Measurements from ENCODE around the gene MMP25. TPM values are rescaled to one million over a fixed set of nuclear protein-coding genes. Genes with fewer than 3 reads are reported as not detected.

Gene MMP25
- total and polyA plus RNA-seq, 10 of the 15 experiments (the other 5 are each of a cell fraction or from before 2014, with no cell fraction given): 0.03 to 0.36 (median 0.13) TPM; not detected in 1

DNA sequence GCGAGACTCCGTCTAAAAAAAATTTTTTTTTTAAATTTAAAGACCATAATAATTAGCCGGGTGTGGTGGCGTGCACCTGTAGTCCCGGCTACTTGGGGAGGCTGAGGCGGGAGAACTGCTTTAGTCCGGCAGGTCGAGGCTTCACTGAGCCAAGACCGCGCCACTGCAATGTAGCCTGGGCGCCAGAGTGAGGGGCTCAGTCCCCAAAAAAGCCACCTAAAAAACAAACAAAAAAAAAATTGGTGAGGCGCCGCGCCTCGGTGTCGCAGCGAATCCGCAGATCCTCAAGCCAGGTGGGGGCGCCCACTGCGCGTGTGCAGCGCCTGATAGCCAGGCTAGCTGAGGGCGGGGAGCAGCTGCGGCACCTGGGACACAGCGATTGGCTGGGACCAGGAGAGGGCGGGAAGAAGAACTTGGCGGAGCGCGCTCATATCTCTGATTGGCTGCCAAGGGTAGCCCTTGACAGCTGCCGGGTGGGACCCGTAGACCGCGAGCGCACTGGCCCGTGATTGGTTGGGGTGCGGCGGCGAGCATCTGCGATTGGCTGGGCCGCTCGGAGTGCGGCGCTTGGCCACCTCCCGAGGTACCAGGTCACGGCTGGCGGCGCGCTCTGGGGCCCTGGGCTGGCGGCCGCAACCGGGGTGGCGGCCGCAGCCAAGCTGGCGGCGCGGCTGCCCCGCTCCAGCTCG lies 42.6 kb upstream of the MMP25 start (continued):
- no peak for TF ChIP-seq EP300 (IDR thresholded peaks at IDR 0.05; ENCODE audit: borderline replicate concordance in 1 of 2, control insufficient read depth in 1 of 2, low read depth in 2 of 2, low read length in 2 of 2)
- no peak for TF ChIP-seq KDM1A (IDR thresholded peaks at IDR 0.05; ENCODE audit: borderline replicate concordance)
- no peak for TF ChIP-seq ATF7 (IDR thresholded peaks at IDR 0.05; ENCODE audit: low read depth)
- no peak for TF ChIP-seq ZNF24 (IDR thresholded peaks at IDR 0.05)
- TF ChIP-seq, protein P1, sequence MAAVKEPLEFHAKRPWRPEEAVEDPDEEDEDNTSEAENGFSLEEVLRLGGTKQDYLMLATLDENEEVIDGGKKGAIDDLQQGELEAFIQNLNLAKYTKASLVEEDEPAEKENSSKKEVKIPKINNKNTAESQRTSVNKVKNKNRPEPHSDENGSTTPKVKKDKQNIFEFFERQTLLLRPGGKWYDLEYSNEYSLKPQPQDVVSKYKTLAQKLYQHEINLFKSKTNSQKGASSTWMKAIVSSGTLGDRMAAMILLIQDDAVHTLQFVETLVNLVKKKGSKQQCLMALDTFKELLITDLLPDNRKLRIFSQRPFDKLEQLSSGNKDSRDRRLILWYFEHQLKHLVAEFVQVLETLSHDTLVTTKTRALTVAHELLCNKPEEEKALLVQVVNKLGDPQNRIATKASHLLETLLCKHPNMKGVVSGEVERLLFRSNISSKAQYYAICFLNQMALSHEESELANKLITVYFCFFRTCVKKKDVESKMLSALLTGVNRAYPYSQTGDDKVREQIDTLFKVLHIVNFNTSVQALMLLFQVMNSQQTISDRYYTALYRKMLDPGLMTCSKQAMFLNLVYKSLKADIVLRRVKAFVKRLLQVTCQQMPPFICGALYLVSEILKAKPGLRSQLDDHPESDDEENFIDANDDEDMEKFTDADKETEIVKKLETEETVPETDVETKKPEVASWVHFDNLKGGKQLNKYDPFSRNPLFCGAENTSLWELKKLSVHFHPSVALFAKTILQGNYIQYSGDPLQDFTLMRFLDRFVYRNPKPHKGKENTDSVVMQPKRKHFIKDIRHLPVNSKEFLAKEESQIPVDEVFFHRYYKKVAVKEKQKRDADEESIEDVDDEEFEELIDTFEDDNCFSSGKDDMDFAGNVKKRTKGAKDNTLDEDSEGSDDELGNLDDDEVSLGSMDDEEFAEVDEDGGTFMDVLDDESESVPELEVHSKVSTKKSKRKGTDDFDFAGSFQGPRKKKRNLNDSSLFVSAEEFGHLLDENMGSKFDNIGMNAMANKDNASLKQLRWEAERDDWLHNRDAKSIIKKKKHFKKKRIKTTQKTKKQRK (IDR thresholded peaks at IDR 0.05; ENCODE audit: low read depth, low read length): peak; percentile 48; the same call in 1 of the 2 replicates
- peak; percentile 71 for TF ChIP-seq RAD21 (IDR thresholded peaks at IDR 0.05; ENCODE audit: insufficient read depth, low read depth, low read length)
- no peak for TF ChIP-seq FOXM1 (IDR thresholded peaks at IDR 0.05; ENCODE audit: low read depth, low read length)
- no peak for TF ChIP-seq ETV6 (conservative IDR thresholded peaks at IDR 0.05 in 1 of 2, IDR thresholded peaks at IDR 0.05 in 1 of 2; ENCODE audit: borderline replicate concordance in 1 of 2, low read depth in 1 of 2)
- TF ChIP-seq, protein P2, sequence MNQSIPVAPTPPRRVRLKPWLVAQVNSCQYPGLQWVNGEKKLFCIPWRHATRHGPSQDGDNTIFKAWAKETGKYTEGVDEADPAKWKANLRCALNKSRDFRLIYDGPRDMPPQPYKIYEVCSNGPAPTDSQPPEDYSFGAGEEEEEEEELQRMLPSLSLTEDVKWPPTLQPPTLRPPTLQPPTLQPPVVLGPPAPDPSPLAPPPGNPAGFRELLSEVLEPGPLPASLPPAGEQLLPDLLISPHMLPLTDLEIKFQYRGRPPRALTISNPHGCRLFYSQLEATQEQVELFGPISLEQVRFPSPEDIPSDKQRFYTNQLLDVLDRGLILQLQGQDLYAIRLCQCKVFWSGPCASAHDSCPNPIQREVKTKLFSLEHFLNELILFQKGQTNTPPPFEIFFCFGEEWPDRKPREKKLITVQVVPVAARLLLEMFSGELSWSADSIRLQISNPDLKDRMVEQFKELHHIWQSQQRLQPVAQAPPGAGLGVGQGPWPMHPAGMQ (IDR thresholded peaks at IDR 0.05; ENCODE audit: borderline replicate concordance): no peak
- TF ChIP-seq ZNF622 (IDR thresholded peaks at IDR 0.05): no peak
- TF ChIP-seq RFX5 (IDR thresholded peaks at IDR 0.05; ENCODE audit: low read depth, low read length): peak; percentile 77
- no peak for TF ChIP-seq CHD1 (IDR thresholded peaks at IDR 0.05; ENCODE audit: low read depth, low read length)
- no peak for TF ChIP-seq BACH1 (IDR thresholded peaks at IDR 0.05; ENCODE audit: borderline replicate concordance)
- TF ChIP-seq, protein P3, sequence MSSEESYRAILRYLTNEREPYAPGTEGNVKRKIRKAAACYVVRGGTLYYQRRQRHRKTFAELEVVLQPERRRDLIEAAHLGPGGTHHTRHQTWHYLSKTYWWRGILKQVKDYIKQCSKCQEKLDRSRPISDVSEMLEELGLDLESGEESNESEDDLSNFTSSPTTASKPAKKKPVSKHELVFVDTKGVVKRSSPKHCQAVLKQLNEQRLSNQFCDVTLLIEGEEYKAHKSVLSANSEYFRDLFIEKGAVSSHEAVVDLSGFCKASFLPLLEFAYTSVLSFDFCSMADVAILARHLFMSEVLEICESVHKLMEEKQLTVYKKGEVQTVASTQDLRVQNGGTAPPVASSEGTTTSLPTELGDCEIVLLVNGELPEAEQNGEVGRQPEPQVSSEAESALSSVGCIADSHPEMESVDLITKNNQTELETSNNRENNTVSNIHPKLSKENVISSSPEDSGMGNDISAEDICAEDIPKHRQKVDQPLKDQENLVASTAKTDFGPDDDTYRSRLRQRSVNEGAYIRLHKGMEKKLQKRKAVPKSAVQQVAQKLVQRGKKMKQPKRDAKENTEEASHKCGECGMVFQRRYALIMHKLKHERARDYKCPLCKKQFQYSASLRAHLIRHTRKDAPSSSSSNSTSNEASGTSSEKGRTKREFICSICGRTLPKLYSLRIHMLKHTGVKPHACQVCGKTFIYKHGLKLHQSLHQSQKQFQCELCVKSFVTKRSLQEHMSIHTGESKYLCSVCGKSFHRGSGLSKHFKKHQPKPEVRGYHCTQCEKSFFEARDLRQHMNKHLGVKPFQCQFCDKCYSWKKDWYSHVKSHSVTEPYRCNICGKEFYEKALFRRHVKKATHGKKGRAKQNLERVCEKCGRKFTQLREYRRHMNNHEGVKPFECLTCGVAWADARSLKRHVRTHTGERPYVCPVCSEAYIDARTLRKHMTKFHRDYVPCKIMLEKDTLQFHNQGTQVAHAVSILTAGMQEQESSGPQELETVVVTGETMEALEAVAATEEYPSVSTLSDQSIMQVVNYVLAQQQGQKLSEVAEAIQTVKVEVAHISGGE (CRISPR knock-in tag; IDR thresholded peaks at IDR 0.05): no peak
- TF ChIP-seq, protein P4, sequence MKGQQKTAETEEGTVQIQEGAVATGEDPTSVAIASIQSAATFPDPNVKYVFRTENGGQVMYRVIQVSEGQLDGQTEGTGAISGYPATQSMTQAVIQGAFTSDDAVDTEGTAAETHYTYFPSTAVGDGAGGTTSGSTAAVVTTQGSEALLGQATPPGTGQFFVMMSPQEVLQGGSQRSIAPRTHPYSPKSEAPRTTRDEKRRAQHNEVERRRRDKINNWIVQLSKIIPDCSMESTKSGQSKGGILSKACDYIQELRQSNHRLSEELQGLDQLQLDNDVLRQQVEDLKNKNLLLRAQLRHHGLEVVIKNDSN (IDR thresholded peaks at IDR 0.05; ENCODE audit: borderline replicate concordance, extremely low read length, insufficient read depth, low read depth, low read length): no peak
- no peak for TF ChIP-seq SMAD5 (IDR thresholded peaks at IDR 0.05; ENCODE audit: low read depth)
- no peak for TF ChIP-seq MYB (IDR thresholded peaks at IDR 0.05; ENCODE audit: borderline replicate concordance, low read depth, low read length)
- TF ChIP-seq, protein P5, sequence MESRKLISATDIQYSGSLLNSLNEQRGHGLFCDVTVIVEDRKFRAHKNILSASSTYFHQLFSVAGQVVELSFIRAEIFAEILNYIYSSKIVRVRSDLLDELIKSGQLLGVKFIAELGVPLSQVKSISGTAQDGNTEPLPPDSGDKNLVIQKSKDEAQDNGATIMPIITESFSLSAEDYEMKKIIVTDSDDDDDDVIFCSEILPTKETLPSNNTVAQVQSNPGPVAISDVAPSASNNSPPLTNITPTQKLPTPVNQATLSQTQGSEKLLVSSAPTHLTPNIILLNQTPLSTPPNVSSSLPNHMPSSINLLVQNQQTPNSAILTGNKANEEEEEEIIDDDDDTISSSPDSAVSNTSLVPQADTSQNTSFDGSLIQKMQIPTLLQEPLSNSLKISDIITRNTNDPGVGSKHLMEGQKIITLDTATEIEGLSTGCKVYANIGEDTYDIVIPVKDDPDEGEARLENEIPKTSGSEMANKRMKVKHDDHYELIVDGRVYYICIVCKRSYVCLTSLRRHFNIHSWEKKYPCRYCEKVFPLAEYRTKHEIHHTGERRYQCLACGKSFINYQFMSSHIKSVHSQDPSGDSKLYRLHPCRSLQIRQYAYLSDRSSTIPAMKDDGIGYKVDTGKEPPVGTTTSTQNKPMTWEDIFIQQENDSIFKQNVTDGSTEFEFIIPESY (IDR thresholded peaks at IDR 0.05): no peak
